ENCODE data around the gene SLN.

- TF ChIP-seq CTCF (IDR thresholded peaks at IDR 0.05), result no peak
- TF ChIP-seq POLR2A (IDR thresholded peaks at IDR 0.05), result no peak
- no peak for TF ChIP-seq POLR2AphosphoS5 (IDR thresholded peaks at IDR 0.05)
Measured at GRCh38 chr11:107710301-107710700, 1.6 kb downstream of the SLN start.
